KOPT-K1 (cell line): ENCODE results near the gene TSR3.

ENCODE experiments used
- H3K27ac ChIP-seq: fragments of 200-600 bp; sonication (generic); 2 replicates; pipeline ENCODE4 v1.5.1; 2016; ENCODE audit warnings: antibody characterized with exemption, mild to moderate bottlenecking, low read depth, low read length; ENCODE audit not compliant: poor library complexity, severe bottlenecking
- H3K36me3 ChIP-seq: fragments of 200-600 bp; sonication (generic); 2 replicates; pipeline ENCODE4 v1.5.1; 2017; ENCODE audit warnings: antibody characterized with exemption, mild to moderate bottlenecking, low read length, moderate library complexity; ENCODE audit not compliant: insufficient read depth
- H3K9me3 ChIP-seq: fragments of 200-600 bp; sonication (generic); 2 replicates; pipeline ENCODE4 v1.5.1; 2017; ENCODE audit warnings: antibody characterized with exemption, low read length, mild to moderate bottlenecking; ENCODE audit not compliant: insufficient read depth, poor library complexity, severe bottlenecking

Gene TSR3

GRCh38 chr16:1340730-1341494 is 10.8 kb downstream of the TSR3 start:
- no peaks in the 10 kb centered on the region for H3K36me3 ChIP-seq
- no peaks in the 10 kb centered on the region for H3K9me3 ChIP-seq
- H3K27ac ChIP-seq = no peak overlapping the region

GRCh38 chr16:1338855-1339675 is 12.6 kb downstream of the TSR3 start:
- Histone ChIP-seq H3K9me3 (no peaks in the 10 kb centered on the region), H3K27ac (no peak overlapping the region), H3K36me3 (no peaks in the 10 kb centered on the region)

DNA sequence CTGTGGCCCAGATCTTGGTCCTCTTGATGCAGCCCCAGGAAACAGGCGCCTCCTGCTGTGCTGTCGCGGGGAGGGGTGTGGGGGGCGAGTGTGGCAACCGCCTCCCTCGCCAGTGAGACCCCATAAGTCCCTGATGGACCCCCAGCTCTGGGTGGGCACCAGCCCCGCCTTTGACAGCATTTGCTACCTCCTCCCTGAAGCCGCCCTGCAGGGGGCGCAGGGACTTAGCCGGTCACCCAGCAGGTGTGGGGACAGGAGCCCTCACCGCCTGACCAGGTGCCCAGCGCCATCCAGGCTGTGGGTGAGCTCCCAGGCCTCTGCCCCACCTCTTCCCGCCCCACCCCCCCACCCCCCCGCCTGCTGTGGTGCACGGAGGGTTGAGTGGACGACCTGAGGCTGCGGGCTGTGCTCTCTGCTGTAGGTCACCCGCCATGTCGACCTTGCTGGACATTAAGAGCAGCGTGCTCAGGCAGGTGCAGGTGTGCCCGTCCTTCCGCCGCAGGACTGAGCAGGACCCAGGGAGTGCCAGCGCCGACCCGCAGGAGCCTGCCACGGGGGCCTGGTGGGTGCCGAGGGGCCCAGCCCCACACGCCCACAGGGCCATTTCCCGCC is 13.5 kb downstream of the TSR3 start:
- no peak overlapping the region for H3K27ac ChIP-seq
- no peaks in the 10 kb centered on the region for H3K36me3 ChIP-seq
- H3K9me3 ChIP-seq = no peaks in the 10 kb centered on the region

DNA sequence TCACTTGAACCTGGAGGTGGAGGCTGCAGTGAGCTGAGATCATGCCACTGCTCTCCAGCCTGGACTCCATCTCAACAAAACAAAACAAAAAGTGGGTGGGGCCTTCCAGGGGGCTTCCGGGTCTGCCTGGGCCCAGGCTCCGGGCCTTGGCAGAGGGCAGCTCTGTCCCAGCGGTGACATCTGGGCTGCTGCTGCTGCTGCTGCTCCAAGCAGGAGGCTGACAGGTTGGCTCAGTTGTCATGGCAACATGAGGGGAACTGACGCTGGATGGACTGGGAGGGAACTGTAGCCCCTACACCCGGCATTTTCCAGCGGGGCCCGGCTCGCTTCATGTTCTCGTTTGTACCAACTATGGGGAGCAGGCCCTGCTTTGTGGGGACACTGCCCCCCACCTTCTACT is 14.2 kb downstream of the TSR3 start:
- H3K9me3 ChIP-seq = no peaks in the 10 kb centered on the region
- no peak overlapping the region for H3K27ac ChIP-seq
- no peaks in the 10 kb centered on the region for H3K36me3 ChIP-seq

DNA sequence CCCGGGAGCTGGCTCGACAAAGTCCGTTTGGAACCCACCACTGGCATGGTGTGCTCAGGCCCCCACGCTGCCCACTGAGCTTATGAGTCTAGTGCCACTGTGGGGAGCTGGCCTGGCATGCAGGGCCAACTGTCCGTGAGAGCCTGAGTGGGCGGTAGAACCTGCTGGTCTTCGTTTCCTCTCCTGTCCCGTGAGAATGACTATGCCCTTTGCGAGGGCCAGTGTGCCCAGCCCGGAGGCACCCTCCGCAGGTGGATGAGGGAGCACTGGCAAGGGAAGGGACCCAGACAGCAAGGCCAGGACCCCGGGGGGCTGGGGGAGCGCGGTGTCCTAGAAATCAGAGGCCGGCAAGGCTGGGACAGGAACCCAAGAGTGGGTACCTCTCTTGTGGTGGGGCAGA is 15.1 kb downstream of the TSR3 start:
- Histone ChIP-seq H3K36me3 (no peaks in the 10 kb centered on the region), H3K27ac (no peak overlapping the region), H3K9me3 (no peaks in the 10 kb centered on the region)

DNA sequence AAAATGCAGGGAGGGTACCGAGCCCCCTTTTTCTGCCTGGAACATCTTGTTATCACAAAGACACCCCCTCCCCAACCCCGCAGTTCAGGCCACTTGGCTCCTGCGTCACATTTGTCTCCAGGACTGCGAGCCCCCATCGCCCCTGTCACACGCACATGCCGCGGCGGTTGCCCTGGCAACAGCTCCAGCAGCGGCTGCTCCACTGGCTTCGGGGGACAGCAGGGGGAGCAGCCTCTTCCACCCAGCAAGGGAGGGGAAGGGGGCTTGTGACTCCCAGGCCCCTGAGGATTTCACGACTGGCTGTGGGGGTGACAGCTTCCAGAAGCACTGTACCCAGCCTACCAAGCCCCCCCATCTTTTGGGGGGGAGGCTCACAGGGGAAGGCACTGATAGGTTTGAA is 15.7 kb downstream of the TSR3 start:
- Histone ChIP-seq H3K9me3 (no peaks in the 10 kb centered on the region), H3K36me3 (no peaks in the 10 kb centered on the region), H3K27ac (no peak overlapping the region)

DNA sequence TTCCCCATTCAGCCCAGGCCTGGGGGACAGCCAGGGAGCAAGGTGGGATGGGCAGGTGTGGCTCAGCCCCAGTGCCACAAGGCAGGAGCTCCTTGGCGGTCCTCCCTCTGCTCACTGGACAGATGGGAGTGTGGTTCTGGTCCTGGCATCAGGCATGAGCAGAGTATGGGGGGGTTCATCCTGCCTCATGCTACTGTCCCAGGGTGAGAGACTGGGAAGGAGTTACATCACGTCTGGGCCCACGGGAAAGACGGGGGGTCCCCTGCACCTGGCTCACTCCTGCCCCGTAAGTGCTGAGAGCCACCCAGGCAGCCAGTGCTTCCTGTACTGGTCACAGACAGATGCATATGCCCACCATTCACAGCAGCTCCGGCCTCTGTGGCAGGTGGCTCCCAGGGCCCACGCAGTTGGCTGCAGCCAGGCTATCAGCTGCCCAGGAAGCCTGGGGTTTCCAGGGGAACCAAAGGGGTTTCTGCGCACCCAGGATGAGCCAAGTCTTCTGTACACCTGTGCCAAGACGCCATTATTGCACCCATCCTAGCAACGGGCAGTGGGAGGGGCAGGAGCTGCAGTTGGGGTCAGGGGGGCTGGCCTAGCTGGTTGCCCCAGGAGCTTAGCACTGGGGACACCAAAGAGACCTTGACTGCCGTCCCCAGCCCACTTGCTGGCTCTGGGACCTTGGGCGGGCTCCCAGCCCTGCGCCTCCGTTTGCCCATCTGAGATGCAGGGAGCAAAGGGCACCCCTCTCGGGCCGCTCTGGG is 16.3 kb downstream of the TSR3 start:
- Histone ChIP-seq H3K36me3 (no peaks in the 10 kb centered on the region), H3K27ac (no peak overlapping the region), H3K9me3 (no peaks in the 10 kb centered on the region)

- no peak overlapping the region for H3K27ac ChIP-seq
- H3K36me3 ChIP-seq = no peaks in the 10 kb centered on the region
Observed at GRCh38 chr16:1334739-1335138, 16.9 kb downstream of the TSR3 start.

GRCh38 chr16:1333854-1334700 is 17.6 kb downstream of the TSR3 start:
- Histone ChIP-seq H3K36me3 (no peaks in the 10 kb centered on the region), H3K27ac (no peak overlapping the region), H3K9me3 (no peaks in the 10 kb centered on the region)

More at GRCh38 chr16:1334739-1335138, 16.9 kb downstream of the TSR3 start:
- H3K9me3 ChIP-seq = no peaks in the 10 kb centered on the region

- no peaks in the 10 kb centered on the region for H3K9me3 ChIP-seq
- H3K36me3 ChIP-seq = no peaks in the 10 kb centered on the region
- no peak within 1 kb of the TSS for H3K27ac ChIP-seq
Observed at GRCh38 chr16:1333149-1333812, 18.4 kb downstream of the TSR3 start, which contains the start of gene BAIAP3. Gene BAIAP3, plus strand, starts transcription at chr16:1333645. Its CDS starts 4,905 bp downstream, at chr16:1338550.

- Histone ChIP-seq H3K9me3 (no peaks in the 10 kb centered on the region), H3K27ac (no peak overlapping the region), H3K36me3 (no peaks in the 10 kb centered on the region)
Observed at GRCh38 chr16:1332618-1333148, 19.0 kb downstream of the TSR3 start.

DNA sequence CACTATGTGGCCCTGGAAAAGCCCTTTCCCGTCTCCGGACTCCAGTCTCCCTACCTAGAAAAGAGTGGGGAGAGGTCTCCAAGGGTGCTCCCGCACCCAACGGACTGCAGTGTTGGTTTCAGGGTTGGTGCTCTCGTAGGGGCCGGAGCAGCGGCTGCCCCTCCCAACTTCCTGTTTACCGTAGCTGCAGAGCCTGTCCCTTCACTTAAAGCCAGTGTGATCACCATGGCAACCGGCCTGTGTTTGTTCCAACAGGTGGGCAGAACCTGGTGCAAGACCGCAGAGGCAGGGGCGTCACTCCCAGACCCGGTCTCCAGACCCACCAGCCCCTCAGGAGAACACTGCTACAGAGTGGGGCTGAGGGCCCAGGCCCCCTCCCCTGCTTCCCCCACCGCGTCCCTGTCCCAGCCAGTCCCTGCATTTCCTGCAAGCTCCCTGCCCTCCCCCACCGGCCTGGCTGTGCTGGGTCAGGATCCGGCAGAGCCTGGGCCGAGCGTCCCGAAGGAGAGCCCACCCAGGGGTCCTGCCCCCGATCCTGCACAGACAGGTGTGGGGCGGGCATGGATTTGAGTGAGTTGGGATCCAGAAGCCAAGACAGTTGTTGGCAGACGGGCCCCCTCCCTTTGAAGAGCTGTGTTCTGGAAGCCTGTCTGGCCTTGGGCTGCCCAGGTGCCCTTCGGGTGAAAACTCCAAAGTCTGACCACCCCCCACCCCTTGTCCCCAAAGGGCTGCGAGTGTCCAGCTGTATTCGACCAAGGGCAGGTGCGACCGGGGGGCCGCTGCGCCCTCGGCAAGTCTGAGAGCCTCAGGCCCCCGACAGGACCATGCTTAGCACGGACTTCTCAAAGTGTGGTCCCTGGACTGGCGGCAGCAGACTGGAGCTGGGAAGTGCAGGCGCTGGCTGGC is 19.7 kb downstream of the TSR3 start:
- Histone ChIP-seq H3K36me3 (0 out of 2 replicates have a peak, but pooled peaks cover 6% of the 10 kb centered on the region), H3K9me3 (no peaks in the 10 kb centered on the region), H3K27ac (no peak overlapping the region)
